Caco-2 (cell line): Measurements from ENCODE around the gene ACTG2. TPM values are rescaled to one million over a fixed set of nuclear protein-coding genes. Genes with fewer than 3 reads are reported as not detected.

Experiments used
- BruUV-seq: library from RNA; stranded (reverse); fragments of 400-500 nt; replicated peaks from 2 replicates; lab custom pipeline; 2021; lab: Mats Ljungman, UMichigan
- CTCF ChIA-PET: fragments of 300-600 bp; sonication (Branson Sonifier 250); formaldehyde crosslinking; loops from one replicate; lab custom pipeline; 2022; ENCODE audit warnings: antibody characterized with exemption; lab: Charles Lee
- POLR2A ChIA-PET: fragments of 300-600 bp; sonication (Branson Sonifier 250); formaldehyde crosslinking; loops from one replicate; lab custom pipeline; 2022; ENCODE audit warnings: antibody characterized with exemption; lab: Charles Lee
- DNase-seq, 2 experiments: peaks; one replicate each; pipeline versions ENCODE4 v3.0.0 to v3.0.0-alpha.2; 2020 to 2022
- H3K27me3 ChIP-seq: replicated peaks from 2 replicates; pipeline ENCODE4 v1.6.0; 2011; ENCODE audit warnings: low read length; ENCODE audit not compliant: control insufficient read depth, insufficient read depth
- H3K36me3 ChIP-seq: 2 replicates; pipeline ENCODE4 v1.5.1; 2011; ENCODE audit warnings: low read length; ENCODE audit not compliant: control insufficient read depth, insufficient read depth
- H3K4me1 ChIP-seq: fragments of 250-450 bp; sonication (Bioruptor Pico); 2 replicates; pipeline ENCODE4 v1.5.1; 2020; ENCODE audit warnings: mild to moderate bottlenecking
- H3K4me3 ChIP-seq: 2 replicates; pipeline ENCODE4 v1.5.1; 2011; ENCODE audit warnings: low read depth, mild to moderate bottlenecking, control low read depth, low read length
- H3K9me3 ChIP-seq: fragments of 250-450 bp; sonication (Bioruptor Pico); 2 replicates; pipeline ENCODE4 v1.5.1; 2020; ENCODE audit warnings: mild to moderate bottlenecking, moderate library complexity
- H3K27ac Mint-ChIP-seq: one replicate; pipeline ENCODE4 v1.8.0; 2022; ENCODE audit warnings: mixed read lengths; ENCODE audit not compliant: unreplicated experiment
- H3K27me3 Mint-ChIP-seq: one replicate; pipeline ENCODE4 v1.8.0; 2022; ENCODE audit warnings: mixed read lengths; ENCODE audit not compliant: insufficient read depth, unreplicated experiment
- H3K36me3 Mint-ChIP-seq: one replicate; pipeline ENCODE4 v1.8.0; 2022; ENCODE audit warnings: mild to moderate bottlenecking, mixed read lengths; ENCODE audit not compliant: insufficient read depth, unreplicated experiment
- H3K4me1 Mint-ChIP-seq: one replicate; pipeline ENCODE4 v1.8.0; 2022; ENCODE audit warnings: low read depth, mixed read lengths; ENCODE audit not compliant: unreplicated experiment
- H3K4me3 Mint-ChIP-seq: one replicate; pipeline ENCODE4 v1.8.0; 2022; ENCODE audit warnings: mild to moderate bottlenecking, moderate library complexity, mixed read lengths; ENCODE audit not compliant: unreplicated experiment
- H3K9me3 Mint-ChIP-seq: one replicate; pipeline ENCODE4 v1.8.0; 2022; ENCODE audit warnings: mixed read lengths; ENCODE audit not compliant: unreplicated experiment
- intact Hi-C: fragments of 100-400 bp; cut with micrococcal nuclease; formaldehyde crosslinking; loops from one replicate; pipeline ENCODE4 v1.10.0; 2022; ENCODE audit not compliant: unreplicated experiment
- total RNA-seq: library from RNA; stranded (reverse); gene quantifications from 2 replicates; pipeline ENCODE4 v1.2.3, GENCODE V29; 2022
- TF ChIP-seq, protein P1 (sequence below), 2 experiments: fragments of 200-600 bp in 1 of 2; IDR thresholded peaks; 1 replicate in 1 of 2; 2 replicates in 1 of 2; pipeline versions ENCODE4 v1.5.1 to v1.8.0; 2011 to 2022; ENCODE audit warnings: antibody characterized with exemption in 1 of 2, control low read depth in 1 of 2, inconsistent platforms in 1 of 2, low read depth in 1 of 2, low read length in 1 of 2, mild to moderate bottlenecking in 1 of 2, moderate library complexity in 1 of 2; ENCODE audit not compliant: insufficient read depth in 1 of 2, severe bottlenecking in 1 of 2, unreplicated experiment in 1 of 2

Gene ACTG2
- total RNA-seq, 1 experiment from 2014 or later = 2.6 TPM

DNA sequence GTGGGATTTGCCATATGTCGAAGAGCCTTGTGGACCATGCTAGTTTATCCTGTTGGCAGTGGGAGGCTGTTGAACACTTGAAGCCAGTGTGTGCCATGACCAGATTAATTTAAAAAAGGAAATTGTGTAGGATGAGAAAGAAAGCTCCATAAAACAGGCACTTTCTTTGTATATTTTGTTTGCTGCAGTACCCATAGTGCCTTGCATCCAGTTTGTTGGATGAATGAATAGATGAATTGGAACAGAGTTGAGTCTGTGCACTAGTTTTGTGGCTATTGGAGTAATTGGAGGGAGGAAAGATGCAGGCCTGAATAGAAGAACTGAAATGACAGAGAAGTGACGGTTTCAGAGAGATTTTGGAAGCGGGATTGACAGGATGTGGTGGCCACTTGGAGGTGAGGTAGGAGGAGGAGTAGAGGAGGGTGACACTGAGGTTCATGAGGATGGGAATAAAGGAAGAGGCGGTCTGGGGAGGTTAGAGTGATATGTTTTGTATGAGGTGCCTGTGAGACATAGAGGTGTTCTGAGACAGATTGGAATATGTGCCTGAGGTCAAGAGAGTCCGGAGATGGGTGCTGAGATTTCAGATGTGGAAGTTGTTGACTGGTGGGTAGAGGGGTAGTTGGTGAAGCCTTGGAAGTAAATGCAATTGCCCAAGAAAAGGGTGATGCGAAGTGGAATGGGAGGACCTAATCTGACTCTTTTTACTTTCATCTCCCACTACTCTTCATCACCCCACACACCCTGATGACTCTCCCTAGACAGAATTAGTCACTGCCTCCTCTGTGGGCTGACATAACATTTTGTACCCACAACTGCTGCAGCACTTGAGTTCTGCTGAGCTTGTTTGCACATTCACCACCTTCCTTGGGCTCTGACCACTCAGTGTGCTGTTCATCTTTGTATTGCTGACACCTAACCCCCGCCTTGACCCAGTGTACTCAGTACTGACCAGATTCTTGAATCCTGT, 39.0 kb downstream of the ACTG2 start:
- Histone ChIP-seq H3K27me3 (no peaks in the 10 kb centered on the region), H3K36me3 (no peaks in the 10 kb centered on the region), H3K9me3 (no peaks in the 10 kb centered on the region), H3K4me3 (no peak overlapping the region), H3K4me1 (no peaks in the 10 kb centered on the region)
- BruUV-seq = no TSS peak
- DNase-seq = no peak
- intact Hi-C loops = loop anchor here (10.0 kb wide), 1 partner anchor 213 kb away; the partner anchor contains the start of gene BOLA3
- peaks cover 17% of the 10 kb centered on the region for H3K36me3 Mint-ChIP-seq
- peaks cover 21% of the 10 kb centered on the region for H3K4me1 Mint-ChIP-seq
- H3K4me3 Mint-ChIP-seq = no peak overlapping the region
- CTCF ChIA-PET = no interaction called here
- TF ChIP-seq, protein P1, sequence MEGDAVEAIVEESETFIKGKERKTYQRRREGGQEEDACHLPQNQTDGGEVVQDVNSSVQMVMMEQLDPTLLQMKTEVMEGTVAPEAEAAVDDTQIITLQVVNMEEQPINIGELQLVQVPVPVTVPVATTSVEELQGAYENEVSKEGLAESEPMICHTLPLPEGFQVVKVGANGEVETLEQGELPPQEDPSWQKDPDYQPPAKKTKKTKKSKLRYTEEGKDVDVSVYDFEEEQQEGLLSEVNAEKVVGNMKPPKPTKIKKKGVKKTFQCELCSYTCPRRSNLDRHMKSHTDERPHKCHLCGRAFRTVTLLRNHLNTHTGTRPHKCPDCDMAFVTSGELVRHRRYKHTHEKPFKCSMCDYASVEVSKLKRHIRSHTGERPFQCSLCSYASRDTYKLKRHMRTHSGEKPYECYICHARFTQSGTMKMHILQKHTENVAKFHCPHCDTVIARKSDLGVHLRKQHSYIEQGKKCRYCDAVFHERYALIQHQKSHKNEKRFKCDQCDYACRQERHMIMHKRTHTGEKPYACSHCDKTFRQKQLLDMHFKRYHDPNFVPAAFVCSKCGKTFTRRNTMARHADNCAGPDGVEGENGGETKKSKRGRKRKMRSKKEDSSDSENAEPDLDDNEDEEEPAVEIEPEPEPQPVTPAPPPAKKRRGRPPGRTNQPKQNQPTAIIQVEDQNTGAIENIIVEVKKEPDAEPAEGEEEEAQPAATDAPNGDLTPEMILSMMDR (IDR thresholded peaks at IDR 0.05; ENCODE audit: insufficient read depth in 1 of 2, low read depth in 1 of 2, low read length in 1 of 2, severe bottlenecking in 1 of 2, unreplicated experiment in 1 of 2) = no peak
- H3K27me3 Mint-ChIP-seq = no peaks in the 10 kb centered on the region
- POLR2A ChIA-PET = no interaction called here
- H3K27ac Mint-ChIP-seq = no peak overlapping the region
- H3K9me3 Mint-ChIP-seq = no peaks in the 10 kb centered on the region

- intact Hi-C loops = loop anchor here (10.0 kb wide), 1 partner anchor 212 kb away; the partner anchor contains the start of gene BOLA3
- Histone ChIP-seq H3K36me3 (peaks cover 5% of the 10 kb centered on the region; the same call in 1 of the 2 replicates), H3K4me1 (no peaks in the 10 kb centered on the region), H3K27me3 (no peaks in the 10 kb centered on the region), H3K4me3 (no peak overlapping the region), H3K9me3 (no peaks in the 10 kb centered on the region)
- ChIA-PET POLR2A (no interaction called here), CTCF (no interaction called here)
- Mint-ChIP-seq H3K27me3 (no peaks in the 10 kb centered on the region), H3K4me3 (no peak overlapping the region), H3K9me3 (no peaks in the 10 kb centered on the region), H3K4me1 (peaks cover 14% of the 10 kb centered on the region), H3K27ac (no peak overlapping the region), H3K36me3 (peaks cover 17% of the 10 kb centered on the region)
- BruUV-seq = no TSS peak
- TF ChIP-seq, protein P1 (IDR thresholded peaks at IDR 0.05; ENCODE audit: insufficient read depth in 1 of 2, low read depth in 1 of 2, low read length in 1 of 2, severe bottlenecking in 1 of 2, unreplicated experiment in 1 of 2) = no peak
- DNase-seq = no peak
Observed at GRCh38 chr2:73933194-73933593, 40.4 kb downstream of the ACTG2 start.

DNA sequence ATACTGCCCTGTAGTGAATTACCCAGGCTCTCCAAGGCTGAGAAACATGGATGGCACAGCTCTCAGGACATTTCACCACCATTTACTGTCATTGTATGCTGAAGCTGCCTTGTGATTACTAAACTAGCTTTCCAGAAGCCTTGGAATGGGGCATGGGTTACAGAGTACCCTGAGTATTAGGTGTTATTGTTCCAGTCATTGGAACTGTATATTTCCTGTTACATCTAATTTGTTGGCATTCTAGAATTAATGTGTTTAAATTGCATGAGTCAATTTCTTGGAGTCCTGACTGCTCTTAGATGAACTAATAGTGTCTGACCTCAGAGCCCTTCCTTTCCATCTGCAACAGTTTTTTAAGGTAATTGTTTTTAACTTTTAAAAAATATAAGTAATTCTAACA, 42.8 kb downstream of the ACTG2 start:
- POLR2A ChIA-PET = interaction anchor here (0.9 kb wide), 1 partner anchor 28 kb away, joined by 3 read pairs; no protein-coding TSS in a partner anchor

More for the DNA sequence above, 42.8 kb downstream of the ACTG2 start:
- Histone ChIP-seq H3K36me3 (peaks cover 5% of the 10 kb centered on the region; the same call in 1 of the 2 replicates), H3K4me3 (no peak overlapping the region), H3K27me3 (no peaks in the 10 kb centered on the region), H3K9me3 (no peaks in the 10 kb centered on the region), H3K4me1 (no peaks in the 10 kb centered on the region; the same call in 1 of the 2 replicates)
- TF ChIP-seq, protein P1 (IDR thresholded peaks at IDR 0.05; ENCODE audit: insufficient read depth in 1 of 2, low read depth in 1 of 2, low read length in 1 of 2, severe bottlenecking in 1 of 2, unreplicated experiment in 1 of 2) = no peak
- no peak for DNase-seq
- no peaks in the 10 kb centered on the region for H3K4me1 Mint-ChIP-seq
- no peaks in the 10 kb centered on the region for H3K27me3 Mint-ChIP-seq
- no peak overlapping the region for H3K27ac Mint-ChIP-seq
- H3K9me3 Mint-ChIP-seq = no peaks in the 10 kb centered on the region
- intact Hi-C loops = loop anchor here (10.0 kb wide), 1 partner anchor 209 kb away; the partner anchor contains the start of gene BOLA3
- CTCF ChIA-PET = no interaction called here
- H3K36me3 Mint-ChIP-seq = peaks cover 21% of the 10 kb centered on the region
- H3K4me3 Mint-ChIP-seq = no peak overlapping the region
- BruUV-seq = no TSS peak
